OCI-M1 (cell line): ENCODE results near the gene FHIT.
A peak's percentile ranks its signal among the peaks of the same experiment; 100 is the strongest.

Experiments used
- DNase-seq: peaks from one replicate; lab custom pipeline; 2025; lab: John Stamatoyannopoulos, UW

Gene FHIT

DNA sequence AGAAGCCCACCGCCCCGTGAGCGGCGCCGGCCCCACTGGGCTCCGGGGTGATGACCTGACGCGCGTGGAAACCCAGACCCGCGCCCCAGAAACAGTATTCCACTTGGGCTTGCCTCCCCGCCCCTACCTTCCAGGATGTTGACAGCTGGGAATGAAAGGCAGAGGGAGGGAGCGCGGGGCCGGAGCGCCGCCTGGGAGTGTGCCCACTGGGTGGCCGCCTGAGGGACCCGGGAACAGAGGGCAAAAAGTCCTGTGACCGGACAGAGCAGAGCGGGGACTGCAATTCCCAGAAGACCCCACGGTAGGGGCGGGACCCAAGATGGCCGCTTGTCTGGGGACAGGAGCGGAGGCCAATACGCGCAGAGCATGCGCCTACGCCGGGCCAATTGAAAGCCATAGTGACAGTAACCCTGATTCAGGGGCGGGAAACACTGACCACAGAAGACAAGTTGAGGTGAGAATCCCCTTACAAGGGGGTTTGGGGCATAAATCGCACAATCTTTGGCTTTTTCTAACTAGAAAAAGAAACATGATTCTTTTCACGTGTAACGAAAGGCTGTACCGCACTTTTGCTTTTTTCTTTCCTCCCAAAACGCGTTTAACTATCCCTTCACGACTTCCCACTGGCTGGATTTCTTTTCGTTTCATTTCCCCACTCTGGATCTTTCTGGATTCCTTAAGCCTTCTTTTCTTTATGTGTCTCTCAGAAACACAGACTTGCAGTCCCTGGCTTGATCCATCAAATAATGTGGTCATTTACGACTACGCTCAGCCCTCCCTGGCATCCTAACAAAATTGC lies at the start of gene FHIT:
Gene FHIT, minus strand, starts transcription at position 279 of the 799 bp plus-strand sequence.
- peak; percentile 98 for DNase-seq

DNA sequence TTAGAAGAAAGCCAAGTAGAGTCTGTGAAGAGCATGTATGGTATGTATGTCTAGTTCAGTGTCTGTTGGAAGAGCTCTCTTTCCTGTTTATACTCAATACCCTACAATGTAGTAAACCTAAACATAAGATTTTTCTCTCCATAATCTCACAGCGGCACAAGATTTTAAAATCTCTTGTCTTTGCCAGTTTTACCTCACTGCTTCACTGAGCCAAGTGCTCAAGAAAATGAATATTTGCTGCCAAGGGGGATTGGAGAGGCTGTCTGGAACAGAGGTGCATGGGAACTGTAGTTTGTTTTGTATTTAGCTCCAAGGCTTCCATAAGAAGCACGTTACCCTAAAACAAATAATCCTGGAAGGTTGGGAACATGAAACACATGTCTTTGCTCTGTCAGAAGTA lies 49.5 kb upstream of the FHIT start:
- DNase-seq, result no peak

DNA sequence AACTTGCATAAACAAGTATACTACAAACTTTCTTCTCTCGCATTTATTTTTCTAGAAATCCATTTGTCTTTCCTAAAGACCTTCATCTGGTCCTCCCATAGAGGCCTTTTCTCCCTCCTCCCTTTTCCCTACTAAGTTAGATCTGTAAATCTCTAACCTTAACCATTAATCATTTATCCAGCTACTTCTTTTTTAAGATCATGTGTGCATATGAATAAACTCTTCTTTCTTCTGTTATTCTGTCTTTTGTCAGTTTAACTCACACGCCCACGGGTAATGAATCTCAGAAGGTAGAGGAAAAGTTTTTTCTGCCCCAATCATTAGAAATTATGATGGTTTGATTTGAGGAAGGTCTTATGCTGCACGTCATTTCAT lies 48.7 kb upstream of the FHIT start:
- no peak for DNase-seq

DNA sequence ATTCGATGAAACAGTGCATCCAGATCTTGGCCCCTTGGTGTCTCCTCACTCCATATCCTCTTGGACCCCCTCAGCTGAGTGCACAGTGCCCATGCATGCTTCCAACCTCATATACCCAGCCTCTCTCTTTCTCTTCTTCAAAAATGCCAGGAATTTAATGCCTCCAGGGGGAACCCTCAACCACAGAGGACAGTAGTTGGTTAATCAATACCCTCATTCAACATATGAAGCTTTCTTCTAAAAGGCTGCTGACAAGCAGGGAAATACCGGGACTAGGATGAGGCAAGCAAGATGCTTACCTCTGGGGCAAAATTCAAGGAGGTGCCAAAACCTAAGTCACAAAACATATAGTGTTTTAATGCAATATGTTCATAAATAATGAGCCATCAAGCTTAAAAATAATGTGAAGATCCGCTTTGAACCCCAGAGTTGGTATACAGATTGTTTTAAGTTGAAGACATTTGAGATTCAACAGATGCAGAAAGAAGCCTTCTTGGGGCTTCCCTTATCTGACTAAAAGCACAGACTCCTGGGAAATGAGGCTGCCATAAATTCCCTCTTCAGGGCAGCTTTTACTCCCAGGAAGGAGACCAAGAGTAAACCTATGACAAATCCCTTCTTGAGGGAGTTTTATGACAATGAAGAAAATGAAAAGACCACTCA lies 48.2 kb upstream of the FHIT start:
- no peak for DNase-seq

DNA sequence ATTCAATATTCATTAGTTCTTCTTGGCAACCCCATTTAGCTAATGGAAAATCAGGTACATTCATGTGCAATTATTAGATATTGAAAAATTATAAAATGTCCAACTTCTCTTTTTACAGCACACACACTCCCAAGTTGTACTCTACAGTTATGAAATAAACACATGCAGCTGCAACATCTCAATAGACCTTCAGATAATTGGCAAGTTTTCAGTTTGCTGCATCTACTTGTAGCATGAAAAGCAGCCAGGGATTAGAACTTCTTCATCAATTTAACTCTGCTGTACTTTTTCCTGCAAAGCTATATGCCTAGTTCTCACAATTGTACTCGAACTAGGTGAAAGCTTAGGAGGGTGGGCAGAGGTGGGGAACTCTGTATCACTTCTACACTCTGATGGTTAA lies 46.6 kb upstream of the FHIT start:
- DNase-seq, result no peak

DNA sequence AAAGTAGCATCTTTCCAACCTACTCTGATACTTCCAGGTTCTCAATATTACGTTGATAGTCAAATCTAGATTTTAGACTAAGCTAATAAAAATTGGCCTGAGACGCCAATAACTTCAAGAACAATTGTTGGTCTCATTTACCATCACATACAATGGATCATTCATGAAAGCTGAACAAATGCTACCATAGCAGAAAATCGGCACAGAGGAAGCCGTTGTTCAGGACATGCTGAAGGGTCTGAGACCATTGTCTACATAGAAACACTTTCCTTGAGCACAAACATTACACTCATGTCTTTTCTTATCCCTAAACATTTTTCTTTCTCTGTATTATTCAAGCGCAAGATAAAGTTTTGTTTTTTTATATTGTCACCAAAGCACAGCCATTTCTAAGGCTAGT lies 37.2 kb upstream of the FHIT start:
- no peak for DNase-seq

DNA sequence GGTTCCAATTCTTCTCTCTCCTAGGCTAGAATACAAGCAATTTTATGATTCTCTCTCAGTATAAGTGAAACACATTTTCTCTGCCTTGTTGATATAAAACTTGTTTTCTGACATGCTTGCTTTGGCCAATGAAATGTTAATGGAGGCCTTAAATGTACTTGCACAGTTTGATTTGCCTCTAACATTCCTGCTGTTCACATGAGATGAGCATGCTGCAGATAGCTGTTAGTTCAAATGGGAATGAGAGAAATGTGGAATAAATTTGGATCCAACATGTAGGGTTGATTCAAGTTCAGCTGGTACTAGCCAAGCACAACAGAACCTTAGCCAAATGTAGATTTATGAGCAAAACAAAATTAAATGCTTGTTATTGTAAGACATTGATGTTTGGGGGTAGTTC lies 32.6 kb upstream of the FHIT start:
- DNase-seq, result no peak

DNA sequence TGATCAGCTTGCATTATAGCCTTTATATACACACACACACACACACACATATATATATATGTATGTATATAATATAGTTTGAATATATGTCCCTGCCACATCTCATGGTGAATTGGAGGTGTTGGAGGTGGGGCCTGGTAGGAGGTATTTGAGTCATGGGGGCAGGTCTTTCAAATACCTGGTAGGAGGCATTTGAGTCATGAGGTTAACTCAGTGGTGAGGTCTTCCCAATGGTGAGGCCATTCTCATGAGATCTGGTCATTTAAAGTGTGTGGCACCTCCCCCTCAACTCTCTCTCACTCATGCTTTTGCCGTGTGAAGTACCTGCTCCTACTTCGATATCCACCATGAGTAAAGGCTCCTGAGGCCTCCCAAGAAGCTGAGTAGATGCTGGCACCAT lies 27.5 kb upstream of the FHIT start:
- DNase-seq, result no peak

DNA sequence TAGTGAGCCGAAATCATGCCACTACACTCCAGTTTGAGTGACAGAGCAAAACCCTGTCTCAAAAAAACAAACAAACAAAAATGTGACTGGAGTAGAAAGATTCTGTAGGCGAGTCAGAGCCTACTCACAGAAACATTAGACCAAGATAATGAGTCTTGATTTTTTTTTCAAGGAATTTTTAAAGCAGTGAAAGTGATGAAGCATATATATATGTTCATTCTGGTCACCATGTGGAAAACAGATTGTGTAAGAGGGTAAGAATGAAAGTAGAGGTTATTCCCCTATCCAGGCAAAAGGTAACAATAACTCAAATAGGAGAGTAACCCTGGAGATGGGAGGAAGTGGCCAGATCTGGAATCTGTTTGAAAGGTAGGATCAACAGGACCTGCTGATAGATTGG lies 26.2 kb upstream of the FHIT start:
- no peak for DNase-seq

DNA sequence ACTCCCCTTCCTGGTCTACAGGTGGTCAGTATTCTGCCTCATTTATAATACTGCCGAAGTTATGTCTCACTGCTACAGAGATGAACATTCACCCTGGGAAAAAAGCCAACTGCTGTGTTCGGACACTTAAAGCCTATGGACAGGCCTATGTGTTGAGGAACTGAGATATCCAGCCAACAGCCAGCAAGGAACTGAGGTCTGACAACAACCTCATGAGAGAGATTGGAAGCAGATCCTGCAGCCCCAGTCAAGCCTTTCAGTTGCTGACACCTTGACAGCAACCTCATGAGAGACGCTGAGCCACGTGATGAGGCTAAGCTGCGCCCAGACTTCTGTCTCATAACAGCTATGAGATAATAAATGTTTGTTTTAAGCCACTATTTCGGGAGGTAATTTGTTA lies 18.2 kb upstream of the FHIT start:
- DNase-seq, result no peak

DNA sequence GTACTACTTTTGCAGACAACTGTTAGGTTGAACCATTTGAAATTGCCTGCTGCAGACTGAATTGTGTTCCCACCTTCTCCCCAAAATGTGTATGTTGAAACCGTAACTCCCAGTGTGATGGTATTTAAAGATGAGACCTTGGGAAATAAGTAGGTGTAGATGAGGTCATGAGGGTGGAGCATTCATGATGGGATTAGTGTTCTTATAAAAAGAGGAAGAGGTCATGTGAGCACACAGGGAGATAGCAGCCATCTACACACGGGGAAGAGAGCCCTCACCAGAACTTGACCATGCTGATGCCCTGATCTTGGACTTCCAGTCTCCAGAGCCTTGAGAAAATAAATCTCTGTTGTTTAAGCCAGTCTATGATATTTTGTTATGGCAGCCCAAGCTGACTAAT lies 17.4 kb upstream of the FHIT start:
- DNase-seq, result peak; percentile 68

DNA sequence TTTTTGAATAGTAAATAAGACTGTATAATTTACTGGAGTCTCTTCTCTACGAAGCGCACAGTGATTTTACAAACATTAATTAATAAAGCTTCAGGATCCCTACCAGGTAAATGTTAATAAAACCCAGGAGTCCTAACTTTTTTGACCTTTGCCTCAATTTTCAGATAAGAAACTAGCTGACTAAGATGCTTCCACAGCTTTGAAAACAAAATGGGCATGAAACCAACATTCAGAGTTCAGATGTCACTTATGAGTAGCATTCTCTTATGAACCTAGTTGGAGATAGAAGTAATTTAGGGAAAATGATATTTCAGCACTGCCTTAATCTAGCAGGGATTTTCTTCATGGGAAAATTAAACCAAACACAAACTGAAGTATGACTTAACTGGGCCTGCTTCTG lies 13.0 kb upstream of the FHIT start:
- DNase-seq, result no peak

DNA sequence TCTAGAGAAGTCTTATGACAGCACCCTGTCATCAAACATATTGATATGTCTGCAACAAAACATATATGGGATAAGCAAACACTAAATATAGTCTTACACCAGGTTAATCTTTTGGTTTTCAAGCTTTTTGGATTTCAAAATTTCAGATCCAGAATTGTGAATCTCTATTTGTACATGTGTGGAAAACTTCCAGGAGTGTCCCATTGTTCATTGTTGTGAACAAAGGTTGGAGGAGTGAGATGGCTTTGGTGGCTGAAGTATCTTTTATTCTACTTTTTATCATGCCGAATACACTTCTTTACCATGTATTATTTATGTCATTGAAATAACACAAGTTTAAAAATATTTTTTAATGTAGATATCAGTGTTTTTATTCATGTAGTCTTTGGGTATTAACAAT lies 5.9 kb upstream of the FHIT start:
- no peak for DNase-seq

DNA sequence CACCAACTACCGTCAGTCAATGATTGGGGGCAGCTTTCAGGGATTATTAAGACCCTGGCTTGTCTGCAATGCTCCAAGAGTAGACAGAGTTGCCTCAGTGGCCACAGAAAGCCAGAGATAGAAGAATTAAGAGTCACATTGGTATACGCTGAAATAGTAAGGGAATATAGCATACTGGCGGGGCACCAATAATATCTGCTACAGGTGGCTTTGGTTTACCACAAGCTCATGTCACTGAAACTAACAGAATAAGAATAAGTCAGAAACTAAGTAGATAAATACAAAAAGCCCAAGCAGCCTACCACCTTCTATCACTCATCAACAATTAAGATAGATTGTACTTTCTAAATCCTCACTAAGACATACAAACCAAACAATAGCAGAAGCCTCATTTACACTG lies 2.5 kb upstream of the FHIT start:
- DNase-seq, result no peak

DNA sequence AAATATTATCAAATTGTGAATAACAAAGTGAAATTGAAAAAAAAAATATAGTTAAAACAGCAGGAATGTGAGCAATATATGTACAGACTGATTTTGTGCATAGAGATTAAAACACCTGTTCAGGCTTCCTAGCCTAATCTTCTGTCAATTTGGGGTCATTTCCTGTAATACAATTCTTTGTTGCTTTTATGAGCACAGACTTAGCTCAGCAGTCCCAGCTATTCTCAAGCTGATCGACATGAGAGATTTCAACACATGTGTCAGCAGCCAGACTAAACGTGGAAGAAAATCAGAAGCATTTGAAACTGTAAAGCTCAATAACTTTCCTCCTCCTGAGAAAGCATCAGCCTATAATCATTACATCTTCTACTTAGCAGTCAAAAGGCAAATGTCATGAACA lies 1.6 kb upstream of the FHIT start:
- DNase-seq, result no peak

DNA sequence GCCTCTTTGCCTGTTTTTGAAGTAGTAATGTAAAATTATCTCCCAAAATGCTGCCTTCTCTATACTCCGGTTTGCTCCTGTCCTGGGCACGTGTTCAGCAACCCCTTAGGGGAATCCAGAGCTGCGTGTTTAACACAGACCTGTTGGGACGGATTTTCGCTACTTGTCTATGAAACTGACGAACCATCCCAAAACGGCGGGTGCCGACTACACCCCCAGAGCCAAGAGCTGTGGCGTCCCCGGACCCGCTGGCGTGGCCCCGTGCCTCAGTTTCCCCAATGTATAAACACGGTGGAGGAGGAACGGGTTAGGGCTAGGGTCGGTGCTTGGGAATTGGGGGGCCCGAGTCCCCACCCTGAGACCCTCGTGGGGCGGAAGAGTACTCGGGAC lies 473 bp downstream of the FHIT start:
- peak; percentile 78 for DNase-seq

DNA sequence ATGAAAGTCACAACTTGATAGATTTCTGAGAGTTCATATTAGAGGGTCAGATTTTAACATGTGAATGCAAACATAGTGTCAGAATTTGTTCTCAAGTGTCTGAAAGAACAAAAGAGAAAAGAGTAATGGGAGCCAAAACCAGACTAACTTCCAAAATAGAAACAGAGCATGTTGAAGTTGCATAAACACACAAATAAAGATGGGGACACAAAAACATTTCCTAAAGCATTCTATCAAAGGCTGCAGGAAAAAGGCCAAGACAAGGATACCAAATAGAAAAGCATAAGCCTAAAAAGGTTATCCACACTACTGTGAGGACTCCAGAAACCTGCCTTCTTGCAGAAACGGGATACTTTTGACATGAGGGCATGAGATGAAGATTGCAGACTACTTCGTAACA lies 2.8 kb downstream of the FHIT start:
- no peak for DNase-seq

DNA sequence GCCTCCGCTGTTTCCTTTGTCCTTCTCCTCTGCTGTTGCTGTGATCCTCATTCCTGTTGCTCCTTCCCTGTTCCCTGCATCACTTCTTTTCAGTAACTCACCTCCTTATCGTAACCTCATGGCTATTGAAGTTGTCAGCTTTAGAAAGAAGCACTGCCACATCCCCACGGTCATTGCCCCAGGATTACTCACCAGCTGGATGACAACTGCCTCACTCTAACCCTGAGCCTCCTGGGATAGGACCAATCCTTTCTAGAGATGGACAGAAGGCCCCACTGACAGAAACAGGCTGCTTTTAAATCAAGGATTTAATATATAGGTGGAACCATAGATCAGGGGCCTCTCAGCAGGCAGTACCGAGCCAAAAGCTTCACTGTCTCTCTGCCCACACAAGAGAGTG lies 4.1 kb downstream of the FHIT start:
- DNase-seq, result no peak

DNA sequence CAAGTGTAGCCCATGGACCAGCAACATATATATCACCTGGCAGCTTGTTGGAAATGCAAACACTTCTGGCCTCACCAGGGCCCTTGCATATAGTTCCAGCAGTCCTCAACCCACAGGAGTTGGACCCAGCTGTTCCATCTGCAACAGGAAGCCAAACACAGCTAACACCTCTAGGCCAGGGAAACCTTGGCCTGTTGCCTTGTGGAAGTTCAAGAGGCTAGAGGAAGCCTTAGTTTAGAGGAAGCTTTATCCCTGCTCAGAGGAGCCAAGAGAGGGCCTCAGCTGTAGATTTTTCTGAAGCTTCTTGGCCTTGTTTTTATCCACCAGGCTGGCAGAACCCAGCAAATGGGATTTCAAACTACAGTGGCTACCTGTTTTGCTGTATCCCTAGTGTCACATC lies 11.4 kb downstream of the FHIT start:
- DNase-seq, result no peak

DNA sequence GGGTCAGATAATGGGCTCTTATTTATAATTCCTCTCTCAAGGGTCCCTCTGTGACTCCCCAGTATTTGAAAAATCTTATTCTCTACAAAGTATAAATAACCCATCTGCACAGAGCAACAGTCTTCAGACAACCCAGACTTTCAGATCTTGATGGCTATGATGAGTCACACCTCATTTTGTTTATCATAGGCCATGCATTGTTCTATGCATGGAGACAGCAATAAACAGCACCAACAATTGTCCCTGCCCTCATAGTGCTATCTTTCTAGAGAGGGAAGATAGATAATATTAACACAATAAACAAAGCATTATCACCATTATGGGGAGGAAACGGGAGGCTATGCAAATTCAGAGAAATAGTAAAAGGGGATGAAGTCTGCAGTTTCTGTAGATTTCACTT lies 13.4 kb downstream of the FHIT start:
- peak; percentile 27 for DNase-seq

DNA sequence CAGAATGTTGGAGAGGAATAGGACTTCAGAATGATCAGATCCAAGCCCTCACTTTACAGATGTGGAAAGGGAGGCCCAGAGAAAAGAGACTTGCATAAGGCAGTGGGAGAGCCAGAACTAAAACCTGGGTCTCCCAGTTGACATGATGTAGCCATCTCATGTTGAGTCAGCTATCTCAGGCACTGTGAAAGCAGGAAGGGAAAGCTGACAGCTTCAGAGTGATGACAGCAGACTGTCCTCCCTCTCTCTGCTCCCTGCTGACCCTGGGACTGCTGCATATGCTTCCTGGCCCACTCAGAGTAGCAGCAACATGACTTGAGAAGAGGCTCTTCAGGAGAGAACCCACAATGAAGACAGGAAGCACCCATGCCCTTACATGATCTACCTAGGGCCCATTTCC lies 14.7 kb downstream of the FHIT start:
- DNase-seq, result peak; percentile 53

DNA sequence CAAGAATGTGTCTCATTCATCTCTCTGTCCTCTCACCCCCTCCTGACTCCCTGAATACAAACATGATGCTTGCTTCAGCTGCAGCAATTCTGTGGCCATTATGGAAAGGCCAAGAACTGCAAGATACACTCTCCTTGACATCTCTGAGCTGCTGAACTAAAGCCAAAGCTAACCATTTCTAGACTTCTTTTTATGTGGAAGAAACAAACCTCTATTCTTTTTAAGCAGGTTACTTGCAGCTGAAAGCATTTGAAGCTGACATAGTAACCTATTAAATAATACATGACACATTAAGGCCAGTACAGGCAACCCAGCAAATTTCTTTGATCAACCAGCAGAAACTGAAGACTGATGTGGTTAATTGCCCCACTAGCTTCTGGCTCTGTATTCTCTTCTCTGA lies 17.5 kb downstream of the FHIT start:
- no peak for DNase-seq

DNA sequence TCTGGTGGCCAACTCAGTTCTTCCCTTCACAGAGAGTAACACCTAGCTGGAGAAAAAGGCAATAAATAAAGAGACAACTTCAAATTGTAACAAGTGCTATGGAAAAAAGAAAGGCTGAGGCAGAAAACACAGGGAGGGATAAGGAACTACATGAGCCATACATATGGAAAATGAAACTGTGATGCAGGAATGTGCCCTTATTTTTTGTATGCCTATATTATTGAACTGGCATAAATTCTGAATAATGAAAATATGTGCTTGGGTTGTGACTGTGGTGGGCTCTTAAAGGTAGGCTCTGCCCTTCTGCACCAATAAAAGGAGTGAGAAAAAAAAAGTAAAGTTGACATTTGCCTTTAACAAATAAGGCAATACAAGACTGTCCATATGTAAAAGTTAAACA lies 19.6 kb downstream of the FHIT start:
- no peak for DNase-seq

DNA sequence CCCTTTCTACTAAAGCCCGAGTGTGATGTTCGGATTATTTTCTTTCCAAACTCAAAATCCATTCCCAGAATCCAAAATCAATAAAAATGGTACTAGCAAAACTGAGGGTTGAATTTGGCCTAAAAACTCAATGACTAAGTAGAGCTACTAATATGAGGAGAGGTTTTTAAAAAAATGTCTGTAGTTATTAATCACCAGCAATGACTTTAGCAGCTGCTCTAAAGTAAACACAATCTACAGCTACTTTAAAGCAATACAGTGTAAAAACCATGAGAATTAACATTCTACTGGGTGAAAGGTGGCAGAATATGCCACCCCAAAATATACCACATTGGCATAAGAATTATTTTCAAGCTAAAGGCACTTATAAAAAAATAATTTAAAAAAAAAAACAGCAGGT lies 23.5 kb downstream of the FHIT start:
- DNase-seq, result no peak
